GM12865 (cell line): ENCODE measurements around the gene KIF2C.

Experiments
- DNase-seq: peaks from one replicate; pipeline ENCODE4 v3.0.0; 2010; ENCODE audit warnings: low read depth
- H3K4me3 ChIP-seq: 2 replicates; pipeline ENCODE4 v1.5.1; 2011; ENCODE audit warnings: mild to moderate bottlenecking, low read depth, low read length, control low read depth
- TF ChIP-seq, protein P1 (sequence below): IDR thresholded peaks from 2 replicates; pipeline ENCODE4 v1.5.1; 2011; ENCODE audit warnings: low read length, control low read depth, low read depth, inconsistent platforms; ENCODE audit not compliant: insufficient read depth; ENCODE audit errors: missing control alignments

Gene KIF2C

GRCh38 chr1:44778705-44779576 lies 39.3 kb downstream of the KIF2C start:
- no peak overlapping the region for H3K4me3 ChIP-seq
- TF ChIP-seq, protein P1, sequence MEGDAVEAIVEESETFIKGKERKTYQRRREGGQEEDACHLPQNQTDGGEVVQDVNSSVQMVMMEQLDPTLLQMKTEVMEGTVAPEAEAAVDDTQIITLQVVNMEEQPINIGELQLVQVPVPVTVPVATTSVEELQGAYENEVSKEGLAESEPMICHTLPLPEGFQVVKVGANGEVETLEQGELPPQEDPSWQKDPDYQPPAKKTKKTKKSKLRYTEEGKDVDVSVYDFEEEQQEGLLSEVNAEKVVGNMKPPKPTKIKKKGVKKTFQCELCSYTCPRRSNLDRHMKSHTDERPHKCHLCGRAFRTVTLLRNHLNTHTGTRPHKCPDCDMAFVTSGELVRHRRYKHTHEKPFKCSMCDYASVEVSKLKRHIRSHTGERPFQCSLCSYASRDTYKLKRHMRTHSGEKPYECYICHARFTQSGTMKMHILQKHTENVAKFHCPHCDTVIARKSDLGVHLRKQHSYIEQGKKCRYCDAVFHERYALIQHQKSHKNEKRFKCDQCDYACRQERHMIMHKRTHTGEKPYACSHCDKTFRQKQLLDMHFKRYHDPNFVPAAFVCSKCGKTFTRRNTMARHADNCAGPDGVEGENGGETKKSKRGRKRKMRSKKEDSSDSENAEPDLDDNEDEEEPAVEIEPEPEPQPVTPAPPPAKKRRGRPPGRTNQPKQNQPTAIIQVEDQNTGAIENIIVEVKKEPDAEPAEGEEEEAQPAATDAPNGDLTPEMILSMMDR = no peak
- DNase-seq = no peak

GRCh38 chr1:44780583-44781121 lies 41.0 kb downstream of the KIF2C start:
- DNase-seq = no peak
- H3K4me3 ChIP-seq = no peak overlapping the region
- TF ChIP-seq, protein P1 = no peak

DNA sequence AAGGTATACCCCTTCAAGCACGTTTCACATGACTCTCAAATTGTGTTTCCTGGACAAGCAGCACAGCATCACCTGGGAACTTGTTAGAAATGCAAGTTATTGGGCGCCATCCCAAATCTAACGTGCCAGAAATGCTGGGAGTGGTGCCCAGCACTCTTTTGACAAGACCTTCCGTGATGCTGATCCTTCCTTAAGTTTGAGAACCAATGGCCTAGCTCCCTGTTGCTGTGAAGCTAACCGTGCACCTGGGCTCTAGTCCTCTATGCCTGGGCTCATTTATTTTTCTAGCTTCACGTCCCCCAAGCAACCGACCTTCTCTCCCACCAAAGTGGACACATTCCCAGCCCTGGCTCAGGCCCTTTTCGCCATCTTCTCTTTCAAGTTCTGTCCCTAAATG lies 44.1 kb downstream of the KIF2C start:
- peak overlapping the region; percentile 64 for H3K4me3 ChIP-seq
- DNase-seq = no peak
- TF ChIP-seq, protein P1 = no peak

DNA sequence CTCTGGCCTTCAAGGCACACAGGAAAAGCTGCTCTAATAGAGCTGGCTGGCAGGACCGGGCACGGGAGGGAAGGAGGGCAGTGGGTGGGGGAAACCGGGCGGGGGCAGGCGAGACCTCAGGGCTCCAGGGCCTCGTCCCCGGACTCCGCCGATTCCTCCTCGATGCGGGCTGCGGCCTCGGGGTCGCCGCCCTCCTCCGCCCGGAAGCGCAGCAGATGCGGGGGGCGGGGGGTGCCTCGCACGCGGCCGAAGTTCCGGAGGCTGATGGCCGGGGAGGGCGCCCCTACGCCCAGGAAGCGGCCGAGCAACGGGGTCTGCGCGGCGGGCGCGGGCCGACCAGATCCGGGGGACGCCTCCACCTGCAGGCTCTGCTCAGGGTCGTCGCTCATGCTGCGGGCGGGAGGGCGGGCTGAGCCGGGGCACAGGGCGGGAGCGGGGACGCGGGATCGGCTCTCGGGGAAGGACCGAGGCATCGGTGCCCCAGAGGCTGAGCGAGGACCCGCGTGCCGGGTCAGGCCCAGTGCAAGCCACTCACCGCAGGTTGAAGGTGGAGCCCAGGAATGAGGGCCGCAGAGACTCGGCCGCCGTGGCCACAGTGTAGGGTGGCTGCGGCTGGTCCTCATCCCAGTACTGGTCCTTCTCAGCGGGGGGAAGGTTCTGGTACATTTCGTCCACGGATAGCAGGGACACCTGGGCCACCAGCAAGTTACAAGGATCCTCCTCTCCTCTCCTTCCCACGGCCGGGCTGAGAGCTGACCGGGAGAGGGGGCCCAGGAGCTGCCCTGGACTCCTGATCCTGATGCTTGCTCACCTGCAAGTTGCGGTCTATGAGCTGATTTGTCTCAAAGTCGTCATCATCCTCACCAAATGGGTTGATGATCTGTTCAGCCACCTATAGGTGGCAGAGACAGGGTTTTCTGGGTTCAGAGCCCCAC lies 44.7 kb downstream of the KIF2C start:
- TF ChIP-seq, protein P1 = no peak
- DNase-seq = peak; percentile 48
- peak overlapping the region; percentile 64 for H3K4me3 ChIP-seq

DNA sequence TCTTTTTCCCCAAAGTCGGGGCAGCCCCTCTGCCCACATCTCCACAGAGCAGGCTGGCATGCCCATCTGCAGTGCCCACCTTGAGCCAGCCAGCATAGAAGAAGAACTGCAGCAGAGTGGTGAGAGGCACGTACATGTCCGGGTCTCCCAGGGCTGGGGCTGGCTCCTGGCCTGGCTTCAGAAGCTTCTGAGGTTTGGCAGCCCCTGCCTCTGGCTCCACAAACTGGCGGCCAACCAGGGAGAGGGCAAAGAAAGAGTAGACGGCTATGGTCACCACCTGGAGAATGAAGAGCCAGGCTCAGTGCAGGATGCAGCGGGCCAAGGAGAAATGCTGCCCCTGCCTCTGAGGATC lies 45.4 kb downstream of the KIF2C start:
- H3K4me3 ChIP-seq = no peak overlapping the region
- TF ChIP-seq, protein P1 = no peak
- DNase-seq = no peak

GRCh38 chr1:44785501-44786137 lies 46.0 kb downstream of the KIF2C start:
- DNase-seq = no peak
- TF ChIP-seq, protein P1 = no peak
- H3K4me3 ChIP-seq = peak overlapping the region; percentile 56
